22Rv1 (cell line): Measurements from ENCODE around the gene TMEM255B.
"Not testable (repeated sequence)": the region's sequence is repeated elsewhere in the genome, so short reads cannot be mapped to it uniquely, and the experiment has no call there.

Experiments used
- H3K27ac ChIP-seq: fragments of 450-650 bp; 2 replicates; pipeline ENCODE4 v1.5.1; 2017
- ZFX ChIP-seq: fragments of 450-650 bp; IDR thresholded peaks from 2 replicates; pipeline ENCODE4 v1.6.1; 2017; ENCODE audit warnings: antibody characterized with exemption, borderline replicate concordance
- TF ChIP-seq, protein P1 (sequence below): fragments of 450-650 bp; IDR thresholded peaks from 2 replicates; pipeline ENCODE4 v1.5.1; 2017; ENCODE audit warnings: mild to moderate bottlenecking

TMEM255B gene

GRCh38 chr13:113793718-113794085 lies 34.7 kb downstream of the TMEM255B start:
- no peak overlapping the region for H3K27ac ChIP-seq
- TF ChIP-seq, protein P1, sequence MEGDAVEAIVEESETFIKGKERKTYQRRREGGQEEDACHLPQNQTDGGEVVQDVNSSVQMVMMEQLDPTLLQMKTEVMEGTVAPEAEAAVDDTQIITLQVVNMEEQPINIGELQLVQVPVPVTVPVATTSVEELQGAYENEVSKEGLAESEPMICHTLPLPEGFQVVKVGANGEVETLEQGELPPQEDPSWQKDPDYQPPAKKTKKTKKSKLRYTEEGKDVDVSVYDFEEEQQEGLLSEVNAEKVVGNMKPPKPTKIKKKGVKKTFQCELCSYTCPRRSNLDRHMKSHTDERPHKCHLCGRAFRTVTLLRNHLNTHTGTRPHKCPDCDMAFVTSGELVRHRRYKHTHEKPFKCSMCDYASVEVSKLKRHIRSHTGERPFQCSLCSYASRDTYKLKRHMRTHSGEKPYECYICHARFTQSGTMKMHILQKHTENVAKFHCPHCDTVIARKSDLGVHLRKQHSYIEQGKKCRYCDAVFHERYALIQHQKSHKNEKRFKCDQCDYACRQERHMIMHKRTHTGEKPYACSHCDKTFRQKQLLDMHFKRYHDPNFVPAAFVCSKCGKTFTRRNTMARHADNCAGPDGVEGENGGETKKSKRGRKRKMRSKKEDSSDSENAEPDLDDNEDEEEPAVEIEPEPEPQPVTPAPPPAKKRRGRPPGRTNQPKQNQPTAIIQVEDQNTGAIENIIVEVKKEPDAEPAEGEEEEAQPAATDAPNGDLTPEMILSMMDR = no peak
- no peak for TF ChIP-seq ZFX

GRCh38 chr13:113794086-113794485 lies 35.1 kb downstream of the TMEM255B start:
- no peak overlapping the region for H3K27ac ChIP-seq
- TF ChIP-seq, protein P1 = no peak
- no peak for TF ChIP-seq ZFX

DNA sequence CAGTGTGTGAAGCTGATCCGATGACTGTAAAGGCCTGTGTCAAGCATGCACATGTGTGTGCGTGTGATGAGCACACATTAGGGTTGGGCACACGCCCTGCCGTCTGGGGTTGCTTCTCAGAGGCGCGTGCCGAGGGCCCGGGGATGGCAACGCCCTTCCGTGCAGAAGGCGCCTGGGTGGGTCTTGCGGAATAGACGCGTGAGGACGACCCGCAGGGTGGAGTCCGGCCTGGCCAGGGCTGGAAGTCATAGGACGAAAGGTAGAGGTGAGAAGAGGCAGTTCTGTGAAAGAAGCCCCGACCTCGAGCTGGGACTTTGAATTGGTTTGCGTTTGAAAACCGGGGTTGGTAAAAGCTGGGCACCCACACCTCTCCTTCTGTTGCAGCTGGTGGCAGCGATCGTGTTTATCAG lies 35.7 kb downstream of the TMEM255B start:
- H3K27ac ChIP-seq = no peak overlapping the region
- TF ChIP-seq, protein P1 = no peak
- TF ChIP-seq ZFX = no peak

- not testable (repeated sequence) for H3K27ac ChIP-seq
Measured at GRCh38 chr13:113795362-113795761, 36.3 kb downstream of the TMEM255B start.

DNA sequence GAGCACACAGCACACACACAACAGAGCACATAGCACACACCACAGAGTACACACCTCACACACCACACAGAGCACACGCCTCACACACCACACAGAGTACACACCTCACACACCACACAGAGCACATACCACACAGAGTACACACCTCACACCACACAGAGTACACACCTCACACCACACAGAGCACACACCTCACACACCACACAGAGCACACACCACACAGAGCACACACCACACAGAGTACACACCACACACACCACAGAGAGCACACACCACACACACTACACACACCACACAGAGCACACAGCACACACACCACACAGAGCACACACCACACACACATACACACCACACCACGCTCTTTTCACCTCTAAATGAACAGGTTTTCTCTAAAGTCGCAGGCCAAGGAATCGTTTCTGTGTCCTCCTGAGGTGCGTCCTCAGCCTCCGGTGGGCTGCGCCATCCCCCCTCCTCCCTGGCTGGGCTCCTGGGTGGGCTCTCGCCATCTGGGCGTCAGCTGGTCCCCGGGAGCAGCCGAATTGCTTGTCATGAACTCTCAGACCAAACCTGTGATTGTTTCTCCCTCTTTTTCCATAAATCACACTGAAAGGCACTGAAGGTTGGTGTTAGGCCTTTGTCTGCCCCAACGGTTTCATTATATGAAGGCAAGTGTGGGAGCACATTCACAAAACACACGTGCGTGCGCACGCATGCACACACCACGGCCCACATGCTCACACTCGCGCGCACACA lies 37.4 kb downstream of the TMEM255B start:
- TF ChIP-seq, protein P1 = no peak
- no peak for TF ChIP-seq ZFX
- no peak overlapping the region for H3K27ac ChIP-seq

- TF ChIP-seq ZFX = no peak
- TF ChIP-seq, protein P1 = no peak
Measured at GRCh38 chr13:113796964-113797676, 38.1 kb downstream of the TMEM255B start.

GRCh38 chr13:113798200-113798811 lies 39.3 kb downstream of the TMEM255B start:
- H3K27ac ChIP-seq = no peak overlapping the region
- TF ChIP-seq, protein P1 = no peak
- TF ChIP-seq ZFX = no peak

More at GRCh38 chr13:113796964-113797676, 38.1 kb downstream of the TMEM255B start:
- no peak overlapping the region for H3K27ac ChIP-seq
